Measurements from ENCODE around the gene RAB3A. TPM values are rescaled to one million over a fixed set of nuclear protein-coding genes. Genes with fewer than 3 reads are reported as not detected.

Gene RAB3A
- total RNA-seq, 1 donor from 2014 or later = 3.1 TPM

DNA sequence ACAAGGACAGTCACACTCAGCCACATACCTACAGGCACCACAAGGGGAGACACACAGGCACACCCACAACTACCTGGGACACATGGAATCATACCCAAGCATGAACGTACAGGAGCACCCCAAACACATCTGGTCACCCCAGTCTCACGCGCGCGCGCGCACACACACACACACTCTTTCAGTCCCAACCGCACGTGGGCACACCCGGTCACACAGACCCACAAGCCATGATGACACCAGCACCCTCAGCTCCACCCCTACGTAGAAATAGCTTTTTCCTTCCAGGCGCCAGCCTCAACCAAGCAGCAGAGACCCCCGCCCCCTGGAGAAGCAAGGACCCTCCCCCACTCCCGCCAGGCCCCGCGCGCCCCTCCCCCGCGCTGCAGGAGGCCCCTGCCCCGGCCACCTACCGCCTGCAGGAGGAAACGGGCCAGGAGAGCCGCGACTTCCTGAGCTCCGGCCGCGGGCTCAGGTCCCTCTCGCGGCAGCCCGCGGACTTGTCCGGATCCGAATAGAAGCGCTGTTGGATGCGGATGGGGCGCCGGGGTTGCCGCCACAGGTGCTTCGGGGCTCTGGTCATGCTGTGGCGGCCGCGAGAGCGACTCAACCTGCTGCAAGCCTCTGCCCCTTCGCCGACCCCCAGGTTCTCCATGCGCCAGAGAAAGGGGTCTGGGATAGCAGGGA is 28.8 kb upstream of the RAB3A start:
- Mint-ChIP-seq H3K4me1 (ENCODE audit: unreplicated experiment) (peaks cover 10% of the 10 kb centered on the region), H3K4me3 (ENCODE audit: unreplicated experiment) (peak overlapping the region; percentile 86), H3K27me3 (ENCODE audit: unreplicated experiment) (peaks cover 17% of the 10 kb centered on the region), H3K27ac (ENCODE audit: unreplicated experiment) (no peak overlapping the region), H3K36me3 (ENCODE audit: low read depth, unreplicated experiment) (no peaks in the 10 kb centered on the region), H3K9me3 (ENCODE audit: unreplicated experiment) (no peaks in the 10 kb centered on the region)
- TF ChIP-seq, protein P1, sequence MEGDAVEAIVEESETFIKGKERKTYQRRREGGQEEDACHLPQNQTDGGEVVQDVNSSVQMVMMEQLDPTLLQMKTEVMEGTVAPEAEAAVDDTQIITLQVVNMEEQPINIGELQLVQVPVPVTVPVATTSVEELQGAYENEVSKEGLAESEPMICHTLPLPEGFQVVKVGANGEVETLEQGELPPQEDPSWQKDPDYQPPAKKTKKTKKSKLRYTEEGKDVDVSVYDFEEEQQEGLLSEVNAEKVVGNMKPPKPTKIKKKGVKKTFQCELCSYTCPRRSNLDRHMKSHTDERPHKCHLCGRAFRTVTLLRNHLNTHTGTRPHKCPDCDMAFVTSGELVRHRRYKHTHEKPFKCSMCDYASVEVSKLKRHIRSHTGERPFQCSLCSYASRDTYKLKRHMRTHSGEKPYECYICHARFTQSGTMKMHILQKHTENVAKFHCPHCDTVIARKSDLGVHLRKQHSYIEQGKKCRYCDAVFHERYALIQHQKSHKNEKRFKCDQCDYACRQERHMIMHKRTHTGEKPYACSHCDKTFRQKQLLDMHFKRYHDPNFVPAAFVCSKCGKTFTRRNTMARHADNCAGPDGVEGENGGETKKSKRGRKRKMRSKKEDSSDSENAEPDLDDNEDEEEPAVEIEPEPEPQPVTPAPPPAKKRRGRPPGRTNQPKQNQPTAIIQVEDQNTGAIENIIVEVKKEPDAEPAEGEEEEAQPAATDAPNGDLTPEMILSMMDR (IDR thresholded peaks at IDR 0.05; ENCODE audit: unreplicated experiment) = peak; percentile 27
- DNase-seq (ENCODE audit: low spot score) = peak; percentile 65

DNA sequence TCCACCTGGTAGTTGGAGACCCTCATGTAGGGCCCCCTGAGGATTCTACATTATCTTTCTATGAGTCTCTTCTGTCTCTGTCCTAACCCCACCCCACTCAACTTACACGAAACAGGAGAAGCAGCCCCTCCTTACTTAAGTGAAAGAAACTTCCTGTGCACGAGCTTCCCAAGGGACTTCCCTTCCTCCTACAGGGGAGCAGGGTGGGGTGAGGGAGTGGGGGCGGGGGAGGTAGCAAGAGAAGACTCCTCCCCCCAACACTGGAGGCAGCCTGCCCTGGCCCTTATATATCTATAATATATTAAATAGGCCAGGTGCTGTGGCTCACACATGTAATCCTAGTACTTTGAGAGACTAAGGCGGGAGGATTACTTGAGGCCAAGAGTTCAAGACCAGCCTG is 27.9 kb upstream of the RAB3A start:
- peaks cover 10% of the 10 kb centered on the region for H3K4me1 Mint-ChIP-seq (ENCODE audit: unreplicated experiment)
- DNase-seq (ENCODE audit: low spot score) = no peak
- TF ChIP-seq, protein P1 (IDR thresholded peaks at IDR 0.05; ENCODE audit: unreplicated experiment) = no peak
- no peaks in the 10 kb centered on the region for H3K9me3 Mint-ChIP-seq (ENCODE audit: unreplicated experiment)
- peak overlapping the region; percentile 30 for H3K27ac Mint-ChIP-seq (ENCODE audit: unreplicated experiment)
- H3K27me3 Mint-ChIP-seq (ENCODE audit: unreplicated experiment) = peaks cover 19% of the 10 kb centered on the region
- H3K4me3 Mint-ChIP-seq (ENCODE audit: unreplicated experiment) = no peak overlapping the region
- no peaks in the 10 kb centered on the region for H3K36me3 Mint-ChIP-seq (ENCODE audit: low read depth, unreplicated experiment)

DNA sequence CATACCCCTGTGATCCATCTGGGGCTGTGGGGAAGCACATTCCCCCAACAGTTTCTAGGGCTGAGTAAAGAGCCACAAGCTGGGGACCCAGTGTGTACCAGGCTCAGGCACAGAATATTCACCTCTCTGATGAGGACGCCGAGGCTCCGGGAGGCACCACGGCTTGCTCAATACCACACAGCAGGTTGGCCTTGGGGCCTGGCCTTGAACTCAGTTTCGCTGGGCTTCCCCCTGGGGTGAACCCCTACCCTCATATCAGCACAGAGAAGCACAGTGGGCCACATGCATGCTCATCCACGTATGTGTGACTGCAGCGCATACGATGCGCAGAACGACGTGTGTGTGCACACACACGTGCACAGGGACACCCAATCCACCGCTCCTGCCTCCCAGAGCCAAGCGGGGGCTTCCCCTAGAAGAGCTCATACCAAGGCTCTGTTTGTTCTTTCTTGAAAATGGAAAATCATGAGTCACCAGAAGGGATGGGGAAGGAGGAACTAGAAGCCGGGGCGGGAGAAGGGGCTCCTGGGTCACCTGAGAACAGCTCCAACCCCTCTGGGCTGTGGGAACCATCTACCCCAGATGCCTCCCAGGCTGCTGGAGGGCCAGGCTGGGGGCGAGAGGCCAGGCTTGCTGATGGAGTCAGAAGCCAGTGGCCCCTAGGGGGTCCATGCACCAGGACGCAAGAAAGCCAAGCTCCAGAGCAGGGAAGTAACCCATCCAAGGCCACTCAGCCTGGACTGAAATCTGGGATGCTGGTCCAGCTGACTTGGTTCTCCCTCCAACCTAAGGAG is 27.3 kb upstream of the RAB3A start:
- TF ChIP-seq, protein P1 (IDR thresholded peaks at IDR 0.05; ENCODE audit: unreplicated experiment) = no peak
- Mint-ChIP-seq H3K9me3 (ENCODE audit: unreplicated experiment) (no peaks in the 10 kb centered on the region), H3K4me3 (ENCODE audit: unreplicated experiment) (no peak overlapping the region), H3K27me3 (ENCODE audit: unreplicated experiment) (peaks cover 21% of the 10 kb centered on the region), H3K27ac (ENCODE audit: unreplicated experiment) (no peak overlapping the region), H3K4me1 (ENCODE audit: unreplicated experiment) (peaks cover 10% of the 10 kb centered on the region), H3K36me3 (ENCODE audit: low read depth, unreplicated experiment) (no peaks in the 10 kb centered on the region)
- DNase-seq (ENCODE audit: low spot score) = no peak

DNA sequence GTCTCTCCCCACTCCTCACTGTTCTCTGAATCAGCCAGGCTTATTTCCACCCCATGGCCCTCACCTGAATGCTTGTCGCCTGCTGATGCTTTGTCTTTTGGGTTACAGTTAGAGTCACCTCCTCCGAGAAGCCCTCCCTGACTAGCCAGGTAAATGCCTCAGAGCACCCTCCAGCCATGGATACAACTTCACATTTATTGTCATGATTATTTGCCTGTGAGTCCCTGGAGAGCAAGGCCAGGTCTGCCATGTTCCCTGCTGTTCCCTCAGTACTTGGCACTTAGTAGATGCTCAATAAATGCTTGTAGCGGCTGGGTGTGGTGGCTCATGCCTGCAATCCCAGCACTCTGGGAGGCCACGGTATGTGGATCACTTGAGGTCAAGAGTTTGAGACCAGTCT is 26.1 kb upstream of the RAB3A start:
- Mint-ChIP-seq H3K9me3 (ENCODE audit: unreplicated experiment) (no peaks in the 10 kb centered on the region), H3K27ac (ENCODE audit: unreplicated experiment) (no peak overlapping the region), H3K27me3 (ENCODE audit: unreplicated experiment) (peaks cover 16% of the 10 kb centered on the region), H3K4me1 (ENCODE audit: unreplicated experiment) (peaks cover 12% of the 10 kb centered on the region), H3K36me3 (ENCODE audit: low read depth, unreplicated experiment) (no peaks in the 10 kb centered on the region), H3K4me3 (ENCODE audit: unreplicated experiment) (no peak overlapping the region)
- TF ChIP-seq, protein P1 (IDR thresholded peaks at IDR 0.05; ENCODE audit: unreplicated experiment) = no peak
- no peak for DNase-seq (ENCODE audit: low spot score)

DNA sequence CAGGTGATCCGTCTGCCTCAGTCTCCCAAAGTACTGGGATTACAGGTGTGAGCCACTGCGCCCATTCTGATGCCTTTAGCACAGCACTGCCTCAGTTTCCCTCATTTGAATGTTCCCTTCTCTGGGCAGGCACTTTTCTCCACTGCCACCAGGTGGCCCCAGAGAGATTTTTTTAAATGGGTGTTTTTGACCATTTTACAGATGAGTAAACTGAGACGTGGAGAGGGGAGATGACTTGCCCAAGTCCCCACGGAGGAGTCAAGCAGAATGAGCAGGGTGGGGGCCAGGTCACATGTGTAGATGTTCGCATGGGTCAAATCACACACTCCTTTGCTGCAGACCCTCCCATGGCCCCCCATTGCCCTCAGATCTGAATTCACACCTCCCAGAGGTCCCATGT is 25.6 kb upstream of the RAB3A start:
- Mint-ChIP-seq H3K36me3 (ENCODE audit: low read depth, unreplicated experiment) (no peaks in the 10 kb centered on the region), H3K27me3 (ENCODE audit: unreplicated experiment) (peaks cover 12% of the 10 kb centered on the region), H3K9me3 (ENCODE audit: unreplicated experiment) (no peaks in the 10 kb centered on the region), H3K4me3 (ENCODE audit: unreplicated experiment) (no peak overlapping the region), H3K4me1 (ENCODE audit: unreplicated experiment) (peaks cover 14% of the 10 kb centered on the region), H3K27ac (ENCODE audit: unreplicated experiment) (no peak overlapping the region)
- DNase-seq (ENCODE audit: low spot score) = no peak
- TF ChIP-seq, protein P1 (IDR thresholded peaks at IDR 0.05; ENCODE audit: unreplicated experiment) = peak; percentile 69
